GM15510 (cell line): ENCODE data around the gene RPS6KA5.

Experiments
- POLR2A ChIP-seq: IDR thresholded peaks from 3 replicates; pipeline ENCODE4 v1.6.1; 2011; ENCODE audit warnings: borderline replicate concordance; ENCODE audit not compliant: insufficient read length; ENCODE audit errors: extremely low read depth

RPS6KA5 gene

DNA sequence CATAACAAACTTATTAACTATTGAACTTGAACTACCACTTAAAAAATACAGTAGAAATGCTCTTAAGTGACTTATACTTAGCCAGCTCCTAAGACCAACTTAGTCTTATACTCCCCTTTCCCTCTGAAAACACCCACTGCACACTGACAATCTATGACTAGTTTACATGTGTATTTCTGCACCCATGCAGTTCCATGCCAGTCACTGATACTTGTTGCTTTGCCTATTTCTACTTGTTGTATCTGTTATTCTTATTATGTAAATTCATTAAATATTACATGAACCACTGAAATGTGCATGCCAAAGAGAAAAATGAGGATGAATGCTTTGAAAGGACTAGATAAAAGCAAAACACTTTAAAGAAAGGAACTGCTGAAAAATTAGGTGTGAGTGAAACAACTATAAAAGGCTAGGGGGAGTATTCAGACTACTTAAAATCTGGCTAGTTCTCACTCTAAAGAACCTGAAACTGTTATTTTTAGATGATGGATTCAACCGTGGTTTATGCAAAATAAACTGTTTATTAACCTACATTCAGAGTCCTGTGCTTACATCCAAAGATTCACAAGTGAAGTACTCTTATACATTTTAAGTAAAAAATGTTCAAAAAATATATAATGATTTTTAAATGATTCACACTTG lies 74.7 kb downstream of the RPS6KA5 start:
- no peak for TF ChIP-seq POLR2A

DNA sequence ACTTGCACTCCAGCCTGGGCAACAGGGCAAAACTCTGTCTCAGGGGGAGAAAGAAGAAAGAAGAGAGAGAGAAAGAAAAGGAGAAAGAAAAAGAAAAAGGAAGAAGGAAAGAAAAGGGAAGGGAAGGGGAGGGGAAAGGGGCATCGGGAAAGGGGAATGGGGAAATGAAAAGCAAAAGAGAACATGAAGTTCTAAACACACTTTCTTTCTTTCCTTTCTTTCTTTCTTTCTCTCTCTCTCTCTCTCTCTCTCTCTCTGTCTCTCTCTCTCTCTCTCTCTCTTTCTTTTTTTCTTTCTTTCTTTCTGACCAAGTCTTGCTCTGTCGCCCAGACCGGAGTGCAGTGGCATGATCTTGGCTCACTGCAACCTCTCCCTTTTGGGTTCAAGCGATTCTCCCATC lies 76.9 kb downstream of the RPS6KA5 start:
- TF ChIP-seq POLR2A: no peak

DNA sequence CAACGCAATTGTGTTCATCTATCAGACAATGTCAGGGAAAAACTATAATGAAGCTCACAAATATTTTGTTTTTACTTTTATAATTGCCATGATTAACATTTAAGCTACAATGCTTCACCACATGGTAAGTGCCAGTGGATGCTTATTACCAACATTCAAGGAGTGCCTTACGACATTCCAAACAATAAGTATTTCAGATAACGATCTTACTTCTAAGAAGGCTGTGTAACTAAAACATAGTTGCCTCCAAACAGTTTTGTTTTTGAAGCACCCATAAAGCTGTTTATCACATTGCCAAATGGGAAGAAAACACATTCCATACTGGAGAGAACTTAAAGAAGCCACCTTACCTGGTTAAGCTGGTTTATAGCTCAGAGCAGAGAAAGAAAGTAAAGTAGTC lies 78.8 kb downstream of the RPS6KA5 start:
- no peak for TF ChIP-seq POLR2A

DNA sequence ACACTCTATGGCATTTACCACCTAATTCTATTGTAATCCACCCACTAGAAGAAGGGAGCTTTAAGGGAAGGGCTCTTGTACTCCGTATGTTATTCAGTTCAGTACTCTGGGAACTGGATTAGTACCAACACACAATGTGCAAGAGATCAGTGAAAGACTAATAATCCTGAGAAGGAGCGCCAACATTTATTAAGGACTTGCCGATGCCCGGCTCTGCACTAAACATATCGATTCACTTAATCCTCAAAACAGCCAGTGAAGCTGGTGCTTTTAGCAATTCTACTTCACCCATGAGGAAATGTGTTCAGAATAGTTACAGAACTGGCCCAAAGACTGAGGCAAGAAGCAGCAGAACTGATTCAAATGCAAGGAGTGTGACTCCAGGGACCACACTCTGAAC lies 80.9 kb downstream of the RPS6KA5 start:
- no peak for TF ChIP-seq POLR2A

DNA sequence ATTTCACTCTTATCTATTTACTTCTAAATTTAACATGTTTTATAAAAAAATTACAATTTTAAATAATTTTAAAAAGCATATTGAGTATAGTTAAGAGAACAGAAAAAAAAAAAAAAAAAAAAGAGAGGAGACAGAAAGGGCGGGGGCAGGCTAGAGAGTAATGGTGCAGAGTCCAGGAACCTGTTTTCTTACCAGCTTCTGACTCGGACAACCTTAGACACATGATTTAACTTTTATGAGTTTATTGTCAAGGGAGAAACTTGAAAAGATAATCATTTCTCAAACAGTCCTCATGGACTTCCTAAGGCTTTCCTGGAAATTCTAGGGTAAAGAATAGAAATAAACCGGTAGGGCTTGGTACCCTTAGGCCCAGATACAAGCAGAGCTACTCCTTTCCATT lies 84.3 kb downstream of the RPS6KA5 start:
- no peak for TF ChIP-seq POLR2A

DNA sequence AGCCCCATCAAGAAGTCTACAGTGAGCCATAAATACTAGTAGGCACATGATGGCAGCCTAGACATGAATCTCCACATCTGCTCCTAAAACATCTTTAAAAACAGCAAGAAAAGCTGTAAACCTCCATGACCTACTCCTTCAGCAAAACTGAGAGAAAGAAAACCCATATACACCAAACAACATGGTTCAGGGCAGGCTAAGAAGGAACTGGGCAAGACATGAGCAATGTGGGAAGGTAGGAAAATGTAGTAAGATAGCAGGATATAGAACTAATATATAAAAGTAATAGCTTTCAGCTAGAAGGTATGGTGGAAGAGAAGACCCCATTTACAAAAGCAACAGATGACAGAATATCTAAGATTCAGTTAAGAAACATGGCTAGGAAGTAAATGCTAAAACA lies 88.8 kb downstream of the RPS6KA5 start:
- no peak for TF ChIP-seq POLR2A

DNA sequence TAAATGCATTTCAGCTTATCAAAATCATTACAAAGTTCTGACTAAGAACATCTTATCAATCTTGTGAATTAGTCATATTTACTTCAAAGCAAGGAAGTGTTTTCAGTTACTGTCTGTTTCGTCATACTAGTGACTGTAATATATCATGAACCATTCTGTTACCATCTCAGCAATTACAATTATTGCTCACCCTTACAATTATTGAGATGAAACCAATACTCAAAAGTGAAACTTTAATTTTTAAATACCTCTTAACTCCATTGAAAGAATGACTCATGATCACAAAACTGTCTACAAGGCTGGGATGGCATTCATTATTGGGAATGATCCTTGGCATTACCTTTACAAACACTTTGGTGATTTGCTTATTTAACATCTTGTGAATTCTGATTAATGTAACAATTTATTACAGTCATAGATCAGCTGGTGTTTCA lies 90.3 kb downstream of the RPS6KA5 start:
- TF ChIP-seq POLR2A: no peak

DNA sequence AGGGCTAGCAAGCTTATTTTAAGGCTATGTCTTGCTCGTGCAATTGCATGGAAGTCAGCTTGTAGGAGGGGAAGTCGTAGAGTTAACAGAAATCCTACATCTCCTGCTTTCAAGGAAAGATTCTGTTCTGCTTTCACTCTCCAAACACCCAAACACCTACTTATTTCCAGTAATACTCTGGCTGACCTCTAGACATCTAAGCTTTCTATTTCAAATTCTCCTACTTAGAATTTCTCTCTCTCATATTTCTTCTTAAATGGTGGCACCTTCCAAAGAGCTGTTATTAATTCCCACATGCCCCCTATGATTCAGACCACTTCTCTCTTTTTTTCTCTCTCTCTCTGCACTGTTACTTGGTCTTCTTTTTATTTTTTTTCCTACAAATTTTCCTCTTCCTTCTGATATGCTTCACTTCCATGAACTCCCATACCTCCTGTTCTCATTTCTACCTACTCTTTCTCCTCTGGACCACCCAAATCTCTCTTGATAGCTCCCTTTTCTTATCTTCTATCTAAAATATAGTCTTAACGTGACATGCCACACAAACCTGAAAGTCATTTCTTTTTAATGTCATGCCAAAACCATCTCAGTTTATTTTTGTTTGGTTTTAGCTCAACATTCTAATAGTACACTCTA lies 90.8 kb downstream of the RPS6KA5 start:
- no peak for TF ChIP-seq POLR2A

DNA sequence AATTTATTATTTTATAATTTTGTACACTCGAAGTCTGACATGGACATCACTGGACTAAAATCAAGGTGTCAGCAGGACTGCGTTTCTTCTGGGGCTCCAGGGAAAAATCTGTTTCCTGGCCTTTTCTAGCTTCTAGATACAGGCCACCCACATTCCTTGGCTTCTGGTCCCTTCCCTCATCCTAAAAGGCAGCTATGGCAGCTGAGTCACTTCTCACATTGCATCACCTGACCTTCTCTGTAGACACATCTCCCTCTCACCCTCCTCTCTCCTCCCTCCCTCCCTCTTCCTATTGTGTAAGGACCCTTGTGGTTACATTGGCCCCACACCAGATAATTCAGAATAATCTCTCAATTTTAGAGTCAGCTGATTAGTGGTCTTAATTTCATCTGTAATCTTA lies 92.4 kb downstream of the RPS6KA5 start:
- no peak for TF ChIP-seq POLR2A

DNA sequence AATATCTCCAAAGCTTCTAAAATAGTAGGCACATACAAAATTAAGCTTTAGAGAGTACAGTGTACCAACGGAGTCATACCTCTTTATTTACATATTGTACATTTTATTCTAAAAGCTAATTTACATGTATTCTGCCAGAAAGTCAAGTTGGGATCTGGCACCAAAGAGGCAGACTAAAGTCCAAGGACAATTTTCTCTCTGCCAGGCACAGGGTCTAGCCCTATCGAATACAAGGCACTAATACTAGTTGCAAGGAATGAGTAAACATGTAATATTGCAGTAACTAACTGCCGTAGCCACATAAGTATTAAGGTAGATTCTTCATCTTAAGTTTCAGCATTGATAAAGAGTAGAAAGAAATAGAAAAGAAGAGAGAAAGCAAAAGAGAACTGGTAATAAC lies 93.9 kb downstream of the RPS6KA5 start:
- TF ChIP-seq POLR2A: no peak

DNA sequence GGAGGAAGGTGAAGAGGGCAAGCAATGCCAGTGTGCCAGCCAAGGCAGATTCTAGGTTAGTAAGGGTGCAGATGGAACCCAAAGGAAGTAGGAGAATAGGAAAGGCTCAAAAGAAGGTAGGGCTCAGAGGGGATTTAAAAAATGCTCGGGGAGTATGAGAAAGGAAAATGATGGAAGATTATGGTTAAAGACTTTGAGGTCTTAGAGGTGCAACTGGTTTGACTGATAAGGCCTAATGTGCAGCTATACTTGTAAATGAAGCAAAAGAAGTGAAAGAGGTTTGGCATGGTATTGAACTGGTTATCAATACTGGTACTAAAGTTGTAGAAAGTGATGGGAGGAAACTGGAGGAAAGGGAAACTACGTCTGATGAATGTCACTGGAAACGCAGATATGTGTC lies 94.7 kb downstream of the RPS6KA5 start:
- TF ChIP-seq POLR2A: no peak

DNA sequence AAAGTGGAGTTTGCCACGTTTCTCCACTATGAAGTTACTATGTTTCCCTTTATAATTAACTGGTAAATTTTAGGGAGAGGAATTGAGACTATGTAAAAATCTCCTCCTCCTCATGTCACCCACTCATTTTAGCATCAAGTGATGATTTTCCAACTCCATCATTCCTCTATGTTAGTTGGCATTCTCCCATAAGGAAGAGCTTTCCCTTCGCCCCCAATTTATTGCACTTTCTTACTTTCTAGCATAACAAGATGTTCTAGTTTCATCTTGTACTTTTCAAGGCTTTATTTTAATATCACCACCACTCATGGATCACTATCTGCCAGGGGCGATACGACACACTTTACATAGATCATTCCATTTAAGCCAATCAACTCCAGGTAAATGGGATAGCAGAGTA lies 97.1 kb downstream of the RPS6KA5 start:
- no peak for TF ChIP-seq POLR2A

DNA sequence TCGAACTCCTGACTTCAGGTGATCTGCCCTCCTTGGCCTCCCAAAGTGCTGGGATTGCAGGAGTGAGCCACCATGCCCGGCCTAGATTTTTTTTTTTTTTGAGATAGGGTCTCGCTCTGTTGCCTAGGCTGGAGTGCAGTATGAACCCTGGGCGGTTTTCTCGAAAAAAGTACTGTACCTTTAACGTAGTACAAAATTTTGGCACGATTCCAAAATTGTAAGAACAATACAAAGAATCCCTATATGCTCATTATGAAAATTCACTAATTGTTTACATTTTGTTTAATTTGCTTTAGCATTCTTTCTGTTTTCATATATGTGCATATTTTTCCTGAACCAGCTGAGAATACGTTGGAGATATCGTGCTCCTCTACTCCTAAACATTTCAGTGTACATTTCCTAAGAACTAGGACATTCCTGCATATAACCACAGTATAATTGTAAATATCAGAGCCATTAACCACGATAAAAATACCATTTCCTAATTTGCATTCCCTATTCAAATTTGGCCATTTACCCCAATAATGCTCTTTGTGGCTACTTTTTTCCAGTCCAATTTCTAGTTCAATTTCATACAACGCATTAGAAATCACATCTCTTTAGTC lies 97.8 kb downstream of the RPS6KA5 start:
- TF ChIP-seq POLR2A: no peak

DNA sequence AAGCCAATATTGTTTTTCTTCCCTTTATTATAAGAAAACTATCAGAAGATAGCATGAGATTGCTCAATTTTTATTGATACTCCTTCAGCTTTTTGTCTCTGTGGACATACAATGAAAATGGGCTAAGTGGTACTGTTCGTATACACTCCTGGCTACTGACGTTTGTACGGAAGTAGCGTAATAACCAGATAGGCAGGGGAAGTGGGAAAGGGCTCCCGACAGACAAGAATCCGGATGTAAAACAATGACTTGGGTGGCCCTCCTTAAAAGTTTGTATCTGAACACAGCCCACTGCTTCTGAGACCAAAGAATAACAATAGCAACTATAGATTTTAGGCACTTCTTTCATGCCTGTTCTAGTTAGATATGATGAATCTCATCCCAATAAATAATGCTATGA lies 99.6 kb downstream of the RPS6KA5 start:
- no peak for TF ChIP-seq POLR2A

DNA sequence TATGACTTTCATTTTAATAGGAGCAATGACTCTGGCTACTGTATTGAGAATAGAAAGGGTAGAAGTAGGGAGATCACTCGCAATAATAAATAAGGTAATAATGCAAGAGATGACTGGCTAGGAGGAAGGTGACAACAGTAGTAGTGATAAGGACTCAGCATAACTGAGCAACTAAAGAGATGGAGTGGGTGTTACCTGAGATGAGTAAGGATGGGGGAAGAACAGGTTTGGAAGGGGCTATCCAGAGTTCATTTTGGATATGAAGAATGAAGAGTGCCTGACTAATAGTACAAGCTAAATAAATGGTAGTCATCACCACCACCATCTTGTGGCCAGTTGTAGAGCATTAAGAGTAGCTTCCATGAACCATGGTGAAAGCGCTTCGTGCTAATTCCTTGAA lies 101.1 kb downstream of the RPS6KA5 start:
- no peak for TF ChIP-seq POLR2A

DNA sequence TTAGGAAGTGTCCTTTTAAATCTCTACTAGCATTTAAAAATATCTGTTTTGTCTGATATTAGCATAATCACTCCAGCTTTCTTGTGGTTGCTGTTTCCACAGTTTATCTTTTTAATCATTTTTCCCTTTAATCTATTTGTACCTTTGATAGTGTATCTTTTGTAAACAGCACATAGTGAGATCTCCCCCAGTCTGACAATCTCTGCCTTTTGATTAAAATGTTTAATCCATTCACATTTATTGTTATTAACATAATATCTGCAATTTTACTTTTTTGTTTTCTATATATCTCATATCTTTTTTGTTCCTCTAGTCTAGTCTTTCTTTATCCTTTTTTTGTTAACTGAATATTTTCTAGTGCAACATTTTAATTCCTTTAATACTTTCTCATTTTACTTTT lies 104.2 kb downstream of the RPS6KA5 start:
- no peak for TF ChIP-seq POLR2A
